Sigmoid colon (tissue), 4 donors: ENCODE data around the gene ME3.

Experiments
- POLR2A ChIP-seq, 2 donors: fragments of 450-650 bp; IDR thresholded peaks; one replicate each; pipeline ENCODE4 v1.6.1; 2016; ENCODE audit warnings: antibody characterized with exemption in 2 of 2, mild to moderate bottlenecking in 2 of 2, moderate library complexity in 2 of 2
- POLR2AphosphoS5 ChIP-seq, 4 donors: sonication (generic); formaldehyde crosslinking; IDR thresholded peaks; one replicate each; pipeline ENCODE4 v1.6.1; 2017; ENCODE audit warnings: antibody characterized with exemption in 4 of 4
- TF ChIP-seq, protein P1 (sequence below), 4 experiments: fragments of 450-650 bp in 3 of 4; fragments of 200-600 bp in 1 of 4; IDR thresholded peaks; one replicate each; pipeline ENCODE4 v1.5.1; 2016 to 2019; ENCODE audit warnings: antibody characterized with exemption in 4 of 4, mild to moderate bottlenecking in 3 of 4, moderate library complexity in 2 of 4

DNA sequence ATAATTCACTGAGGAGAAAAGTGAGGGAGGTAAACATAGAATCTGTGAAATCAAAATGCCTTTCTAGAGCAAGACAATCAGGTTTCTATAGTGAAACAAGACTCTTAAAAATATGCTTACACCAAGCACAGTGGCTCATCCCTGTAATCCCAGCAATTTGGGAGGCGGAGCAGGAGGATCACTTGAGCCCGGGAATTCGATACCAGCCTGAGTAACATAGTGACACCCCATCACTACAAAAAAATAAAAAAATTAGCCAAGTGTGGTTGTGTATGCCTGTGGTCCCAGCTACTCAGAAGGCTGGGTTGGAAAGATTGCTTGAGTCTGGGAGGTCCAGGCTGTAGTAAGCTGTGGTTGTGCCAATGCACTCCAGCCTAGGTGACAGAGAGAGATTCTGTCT lies 43.2 kb upstream of the ME3 start:
- TF ChIP-seq POLR2A (IDR thresholded peaks at IDR 0.05), result no peak
- TF ChIP-seq, protein P1, sequence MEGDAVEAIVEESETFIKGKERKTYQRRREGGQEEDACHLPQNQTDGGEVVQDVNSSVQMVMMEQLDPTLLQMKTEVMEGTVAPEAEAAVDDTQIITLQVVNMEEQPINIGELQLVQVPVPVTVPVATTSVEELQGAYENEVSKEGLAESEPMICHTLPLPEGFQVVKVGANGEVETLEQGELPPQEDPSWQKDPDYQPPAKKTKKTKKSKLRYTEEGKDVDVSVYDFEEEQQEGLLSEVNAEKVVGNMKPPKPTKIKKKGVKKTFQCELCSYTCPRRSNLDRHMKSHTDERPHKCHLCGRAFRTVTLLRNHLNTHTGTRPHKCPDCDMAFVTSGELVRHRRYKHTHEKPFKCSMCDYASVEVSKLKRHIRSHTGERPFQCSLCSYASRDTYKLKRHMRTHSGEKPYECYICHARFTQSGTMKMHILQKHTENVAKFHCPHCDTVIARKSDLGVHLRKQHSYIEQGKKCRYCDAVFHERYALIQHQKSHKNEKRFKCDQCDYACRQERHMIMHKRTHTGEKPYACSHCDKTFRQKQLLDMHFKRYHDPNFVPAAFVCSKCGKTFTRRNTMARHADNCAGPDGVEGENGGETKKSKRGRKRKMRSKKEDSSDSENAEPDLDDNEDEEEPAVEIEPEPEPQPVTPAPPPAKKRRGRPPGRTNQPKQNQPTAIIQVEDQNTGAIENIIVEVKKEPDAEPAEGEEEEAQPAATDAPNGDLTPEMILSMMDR (IDR thresholded peaks at IDR 0.05), result no peak
- no peak for TF ChIP-seq POLR2AphosphoS5 (IDR thresholded peaks at IDR 0.05)
